GM12873 (cell line): ENCODE measurements around the gene NRP1.

Experiments used
- TF ChIP-seq, protein P1 (sequence below): IDR thresholded peaks from 2 replicates; pipeline ENCODE4 v1.5.1; 2012; ENCODE audit warnings: low read depth, mild to moderate bottlenecking, moderate library complexity, low read length, control low read depth; ENCODE audit not compliant: insufficient read depth; ENCODE audit errors: missing control alignments

Gene NRP1

DNA sequence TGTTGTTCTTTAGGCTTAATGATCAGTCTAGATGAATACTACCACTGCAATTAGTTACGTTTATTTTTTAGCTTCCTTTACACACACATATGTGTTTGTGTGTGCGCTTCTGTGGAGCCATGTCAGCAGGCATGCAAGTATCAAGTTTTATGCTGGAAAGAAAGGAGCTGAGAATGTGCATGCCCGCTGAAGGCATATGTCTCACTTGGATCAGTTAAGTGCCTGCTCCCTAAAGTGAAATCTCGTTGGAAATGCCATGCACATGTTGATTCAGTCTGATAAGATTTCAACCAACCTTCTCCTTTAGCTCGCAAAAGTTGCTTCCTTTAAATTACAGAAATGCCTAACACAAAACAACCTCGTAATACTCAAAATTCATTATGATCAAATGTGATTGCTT, 10.7 kb downstream of the NRP1 start:
- TF ChIP-seq, protein P1, sequence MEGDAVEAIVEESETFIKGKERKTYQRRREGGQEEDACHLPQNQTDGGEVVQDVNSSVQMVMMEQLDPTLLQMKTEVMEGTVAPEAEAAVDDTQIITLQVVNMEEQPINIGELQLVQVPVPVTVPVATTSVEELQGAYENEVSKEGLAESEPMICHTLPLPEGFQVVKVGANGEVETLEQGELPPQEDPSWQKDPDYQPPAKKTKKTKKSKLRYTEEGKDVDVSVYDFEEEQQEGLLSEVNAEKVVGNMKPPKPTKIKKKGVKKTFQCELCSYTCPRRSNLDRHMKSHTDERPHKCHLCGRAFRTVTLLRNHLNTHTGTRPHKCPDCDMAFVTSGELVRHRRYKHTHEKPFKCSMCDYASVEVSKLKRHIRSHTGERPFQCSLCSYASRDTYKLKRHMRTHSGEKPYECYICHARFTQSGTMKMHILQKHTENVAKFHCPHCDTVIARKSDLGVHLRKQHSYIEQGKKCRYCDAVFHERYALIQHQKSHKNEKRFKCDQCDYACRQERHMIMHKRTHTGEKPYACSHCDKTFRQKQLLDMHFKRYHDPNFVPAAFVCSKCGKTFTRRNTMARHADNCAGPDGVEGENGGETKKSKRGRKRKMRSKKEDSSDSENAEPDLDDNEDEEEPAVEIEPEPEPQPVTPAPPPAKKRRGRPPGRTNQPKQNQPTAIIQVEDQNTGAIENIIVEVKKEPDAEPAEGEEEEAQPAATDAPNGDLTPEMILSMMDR = no peak

DNA sequence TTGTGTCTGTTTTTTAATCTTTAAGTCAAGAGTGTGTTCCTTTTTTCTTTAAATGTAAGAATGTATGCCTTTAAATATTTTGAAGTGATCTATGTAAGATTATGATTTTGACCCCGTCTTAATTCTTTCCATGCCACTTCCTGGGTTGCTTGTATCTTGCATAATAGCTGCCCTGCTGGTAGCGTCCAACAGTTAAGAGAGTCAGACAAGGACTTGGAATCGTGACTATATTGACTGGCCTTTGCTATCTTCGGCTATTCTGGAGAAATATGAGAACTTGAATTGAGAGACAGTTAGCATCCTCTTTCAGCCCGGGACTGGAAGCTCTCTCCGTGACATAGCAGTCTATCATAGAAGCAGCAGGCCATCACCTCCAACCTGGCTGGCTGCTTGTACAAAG, 13.0 kb downstream of the NRP1 start:
- TF ChIP-seq, protein P1 = no peak

DNA sequence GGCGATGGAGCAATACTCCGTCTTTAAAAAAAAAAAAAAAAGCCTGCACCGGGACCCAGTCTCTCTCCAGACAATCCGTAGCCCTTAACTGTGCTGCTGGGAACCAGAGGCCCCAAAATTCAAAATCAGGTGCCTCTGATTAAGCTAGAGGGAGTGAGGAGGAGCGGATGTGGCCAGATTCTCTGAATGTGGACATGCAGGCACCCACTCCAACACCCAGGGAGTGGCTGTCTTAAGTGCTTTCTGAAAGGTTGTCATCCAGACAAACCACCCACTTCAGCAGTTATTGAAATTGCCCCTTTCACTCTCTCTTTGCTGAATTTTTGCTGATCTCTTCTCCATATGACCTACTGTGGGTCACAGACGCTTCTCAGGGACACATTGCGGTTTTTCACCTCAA, 14.2 kb downstream of the NRP1 start:
- TF ChIP-seq, protein P1 = no peak

DNA sequence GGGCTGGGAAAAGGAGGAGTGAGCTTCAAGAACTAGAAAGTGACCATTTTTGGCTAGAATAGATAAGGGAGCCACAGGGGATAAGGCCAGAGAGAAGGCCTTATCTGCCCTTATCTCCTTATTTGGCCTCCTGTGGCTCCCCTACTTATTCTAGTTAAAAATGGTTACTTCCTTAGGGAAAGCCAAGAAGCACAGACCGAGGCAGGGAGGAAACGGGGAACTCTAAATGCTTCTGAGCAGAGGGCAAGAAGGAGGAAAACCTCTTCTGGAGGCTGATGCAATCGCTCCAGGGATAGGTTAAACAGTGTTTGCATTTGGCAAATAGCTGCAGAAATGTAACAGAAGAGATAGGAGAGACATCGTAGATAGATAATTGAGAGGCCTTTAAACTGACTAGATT, 18.6 kb downstream of the NRP1 start:
- TF ChIP-seq, protein P1 = no peak

DNA sequence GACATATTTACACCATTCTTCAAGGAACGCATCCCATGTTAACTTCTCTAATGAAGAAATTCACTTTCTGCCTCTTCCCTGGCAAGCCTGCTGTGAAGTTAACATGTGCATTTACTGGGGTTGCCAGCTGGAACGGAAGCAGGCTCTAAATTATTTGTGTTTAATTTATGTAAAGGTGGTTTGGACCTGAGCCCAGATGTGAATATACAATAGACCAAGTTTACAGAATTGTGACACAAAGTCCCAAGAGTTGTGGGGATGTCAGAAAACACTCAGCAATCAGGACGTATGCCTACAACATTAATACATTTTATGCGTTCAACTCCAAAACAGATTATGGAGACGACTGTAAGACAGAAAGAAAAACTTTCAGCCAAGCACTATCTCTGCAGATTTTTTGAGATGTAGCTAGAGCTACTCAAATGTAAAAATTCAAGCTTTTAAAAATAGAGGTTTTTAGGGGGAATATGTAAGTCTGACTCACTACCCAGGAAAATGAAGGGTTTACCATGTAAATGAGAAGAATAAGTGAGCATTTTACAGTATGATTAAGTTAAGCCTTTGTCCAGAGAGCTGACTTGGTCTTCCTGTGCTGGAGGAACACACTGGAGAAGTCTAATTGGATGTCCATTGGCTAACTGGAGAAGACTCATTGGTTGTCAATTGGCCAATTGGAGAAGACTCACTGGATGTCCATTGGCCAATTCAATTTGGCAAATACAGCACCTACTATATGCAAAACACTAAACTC, 19.5 kb downstream of the NRP1 start:
- TF ChIP-seq, protein P1 = no peak

DNA sequence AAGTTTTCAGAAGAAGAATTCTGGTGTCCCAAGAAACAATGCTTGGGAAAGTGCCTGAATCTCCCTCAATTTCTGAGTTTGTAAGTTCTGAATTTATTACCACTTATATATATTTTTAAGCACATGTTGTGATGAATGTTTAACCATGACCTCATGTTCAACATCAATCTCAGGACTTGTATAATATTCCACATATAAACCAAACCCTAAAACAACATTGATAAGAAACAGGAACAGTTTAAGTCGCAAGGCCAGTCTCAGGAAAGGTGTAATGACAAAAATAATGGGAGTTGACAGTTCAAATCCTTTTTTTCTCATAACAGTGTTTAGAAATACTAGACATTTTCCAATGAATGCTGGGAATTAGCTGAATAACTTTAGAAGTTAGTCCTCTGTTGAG, 22.8 kb downstream of the NRP1 start:
- TF ChIP-seq, protein P1 = no peak

DNA sequence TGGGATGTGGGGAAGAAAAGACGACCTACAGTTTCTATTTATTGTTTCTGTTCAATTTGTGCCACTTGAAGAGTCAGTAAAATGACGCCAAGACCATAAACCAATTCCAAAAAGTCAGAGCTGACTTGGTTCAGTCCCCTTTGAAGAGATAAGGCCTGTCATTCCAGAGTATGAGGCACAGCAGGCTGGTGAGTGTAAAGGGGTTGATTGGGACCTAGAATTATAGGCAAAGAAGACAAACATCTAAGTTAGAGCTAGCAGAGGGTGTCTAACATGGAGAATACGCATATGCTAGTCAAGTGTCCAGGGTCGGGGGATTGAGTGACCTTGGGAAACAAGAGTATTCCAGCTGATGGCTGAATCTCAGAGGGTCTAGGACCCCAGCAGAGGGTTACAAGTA, 23.6 kb downstream of the NRP1 start:
- TF ChIP-seq, protein P1 = no peak

DNA sequence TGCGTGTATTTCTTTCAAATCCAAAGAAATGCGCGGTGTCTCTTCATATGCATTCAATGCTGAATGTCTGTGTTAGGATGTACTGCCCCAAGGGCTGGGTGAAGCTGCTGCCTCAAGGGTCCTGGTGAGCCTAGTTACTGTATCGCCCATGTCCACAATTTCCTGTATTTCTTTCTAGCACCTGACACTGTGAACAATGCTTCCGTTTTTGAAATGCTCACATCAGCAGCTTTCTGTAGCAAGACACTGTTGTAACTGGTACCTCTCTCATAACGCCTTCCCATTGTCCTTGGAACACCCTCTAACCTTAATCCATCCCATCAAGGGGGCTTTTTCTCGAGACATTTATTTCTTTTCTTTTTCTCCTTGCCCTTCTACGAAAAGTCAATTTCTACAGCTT, 25.1 kb downstream of the NRP1 start:
- TF ChIP-seq, protein P1 = no peak
